ENCODE measurements around the gene MPPED2. TPM values are rescaled to one million over a fixed set of nuclear protein-coding genes. Genes with fewer than 3 reads are reported as not detected.

The MPPED2 gene
- total RNA-seq, 6 experiments from 2014 or later = 0.12 to 1.8 (median 0.75) TPM

- Histone ChIP-seq H3K4me1 (no peaks in the 10 kb centered on the region), H3K27me3 (no peaks in the 10 kb centered on the region), H3K9me3 (no peaks in the 10 kb centered on the region), H3K36me3 (no peaks in the 10 kb centered on the region), H3K27ac (no peak overlapping the region), H3K4me3 (no peak overlapping the region)
- WGBS (ENCODE audit: insufficient coverage, low coverage, low lambda C conversion rate, missing lambda C conversion rate) = 68% methylated on average over 2 of the region's 2 CpGs
- ATAC-seq = no peak
- DNase-seq = no peak
- TF ChIP-seq POLR2A (IDR thresholded peaks at IDR 0.05) (no peak), CTCF (IDR thresholded peaks at IDR 0.05) (no peak)
- intact Hi-C loops (cut with DNase I) = no loop called here
These were observed 153.4 kb downstream of the MPPED2 start for GRCh38 chr11:30432716-30433115.

GRCh38 chr11:30432178-30432577 lies 154.0 kb downstream of the MPPED2 start:
- H3K36me3 ChIP-seq = no peaks in the 10 kb centered on the region
- no peaks in the 10 kb centered on the region for H3K4me1 ChIP-seq
- TF ChIP-seq POLR2A (IDR thresholded peaks at IDR 0.05) (no peak), CTCF (IDR thresholded peaks at IDR 0.05) (no peak)
- H3K9me3 ChIP-seq = no peaks in the 10 kb centered on the region
- no peak overlapping the region for H3K27ac ChIP-seq
- ATAC-seq (peak in 2 of 4 donors; percentile 40 to 45), DNase-seq (no peak)
- intact Hi-C loops (cut with DNase I) = no loop called here
- no peaks in the 10 kb centered on the region for H3K27me3 ChIP-seq
- H3K4me3 ChIP-seq = no peak overlapping the region
- 38% methylated on average over 1 of the region's 1 CpG for WGBS (ENCODE audit: insufficient coverage, low coverage, low lambda C conversion rate, missing lambda C conversion rate)

- Histone ChIP-seq H3K27ac (no peak overlapping the region), H3K4me3 (no peak overlapping the region), H3K36me3 (no peaks in the 10 kb centered on the region), H3K4me1 (no peaks in the 10 kb centered on the region), H3K27me3 (no peaks in the 10 kb centered on the region), H3K9me3 (no peaks in the 10 kb centered on the region)
- DNase-seq (no peak), ATAC-seq (peak in 1 of 4 donors; percentile 60)
- 72% methylated on average over 4 of the region's 4 CpGs for WGBS (ENCODE audit: insufficient coverage, low coverage, low lambda C conversion rate, missing lambda C conversion rate)
- intact Hi-C loops (cut with DNase I) = no loop called here
- no peak for TF ChIP-seq CTCF (IDR thresholded peaks at IDR 0.05)
- TF ChIP-seq POLR2A (IDR thresholded peaks at IDR 0.05) = no peak
These were observed 154.9 kb downstream of the MPPED2 start for GRCh38 chr11:30431127-30431814.

DNA sequence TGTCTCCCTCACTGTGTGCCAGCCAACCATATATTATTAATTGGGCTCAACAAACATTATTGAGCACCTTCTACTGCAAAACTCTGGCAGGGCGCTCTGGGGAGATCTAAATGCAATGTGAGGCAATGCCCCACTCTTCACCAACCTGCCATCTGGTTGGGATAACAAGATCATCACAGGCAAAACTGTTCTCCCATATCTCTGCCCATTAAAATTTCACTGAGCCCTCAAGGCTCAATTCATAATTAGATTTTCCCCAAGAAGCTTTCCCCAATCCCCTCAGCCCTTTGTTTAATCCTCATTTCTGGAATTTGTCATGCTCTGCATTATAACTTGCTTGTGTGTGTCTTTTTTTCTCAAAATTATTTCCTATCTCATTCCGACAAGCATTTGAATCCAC lies 156.6 kb downstream of the MPPED2 start:
- Histone ChIP-seq H3K4me3 (no peak overlapping the region), H3K36me3 (no peaks in the 10 kb centered on the region), H3K4me1 (no peaks in the 10 kb centered on the region), H3K27ac (no peak overlapping the region), H3K9me3 (no peaks in the 10 kb centered on the region), H3K27me3 (no peaks in the 10 kb centered on the region)
- no peak for DNase-seq
- no peak for ATAC-seq
- TF ChIP-seq CTCF (IDR thresholded peaks at IDR 0.05) (no peak), POLR2A (IDR thresholded peaks at IDR 0.05) (no peak)
- 74% methylated on average over 2 of the region's 2 CpGs for WGBS (ENCODE audit: insufficient coverage, low coverage, low lambda C conversion rate, missing lambda C conversion rate)
- intact Hi-C loops (cut with DNase I) = no loop called here
